ENCODE measurements around the gene PLXNA2. TPM values are rescaled to one million over a fixed set of nuclear protein-coding genes. Genes with fewer than 3 reads are reported as not detected.

The PLXNA2 gene
- total RNA-seq, 2 experiments from 2014 or later, result 0.04 TPM; not detected in 1

DNA sequence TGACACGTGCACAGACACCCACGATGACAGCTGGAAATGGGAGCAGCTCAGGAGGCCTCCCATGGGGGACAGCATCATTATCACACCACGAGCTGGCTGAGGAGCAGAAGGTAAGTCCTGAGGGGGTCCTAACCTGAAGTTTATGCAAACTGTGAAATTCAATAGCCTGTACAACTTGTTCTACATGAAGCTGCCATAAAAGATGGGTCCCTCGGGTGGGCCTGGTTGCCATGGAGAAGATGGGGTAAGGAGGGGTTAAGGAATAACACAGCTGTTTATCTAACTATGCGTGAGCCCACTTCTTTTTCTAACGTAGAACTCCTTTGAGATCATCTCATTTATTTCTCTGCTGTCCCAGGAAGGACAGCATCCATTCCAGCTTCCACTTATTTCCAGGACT is 169.8 kb downstream of the PLXNA2 start:
- H3K36me3 Mint-ChIP-seq (ENCODE audit: low read depth), result no peaks in the 10 kb centered on the region
- no peak overlapping the region for H3K4me3 Mint-ChIP-seq
- H3K27me3 Mint-ChIP-seq, result no peaks in the 10 kb centered on the region
- ChIA-PET POLR2A (no interaction called here), CTCF (interaction anchor here (0.8 to 1.1 kb wide), 2 partner anchors 12 to 56 kb away, joined by 3 read pairs; no protein-coding TSS in a partner anchor)
- intact Hi-C loops (cut with DNase I, micrococcal nuclease), result no loop called here
- no peak overlapping the region for H3K27ac Mint-ChIP-seq
- no peaks in the 10 kb centered on the region for H3K9me3 Mint-ChIP-seq (ENCODE audit: low read depth)
- no peaks in the 10 kb centered on the region for H3K4me1 Mint-ChIP-seq
- ATAC-seq, result no peak
- DNase-seq, result no peak

DNA sequence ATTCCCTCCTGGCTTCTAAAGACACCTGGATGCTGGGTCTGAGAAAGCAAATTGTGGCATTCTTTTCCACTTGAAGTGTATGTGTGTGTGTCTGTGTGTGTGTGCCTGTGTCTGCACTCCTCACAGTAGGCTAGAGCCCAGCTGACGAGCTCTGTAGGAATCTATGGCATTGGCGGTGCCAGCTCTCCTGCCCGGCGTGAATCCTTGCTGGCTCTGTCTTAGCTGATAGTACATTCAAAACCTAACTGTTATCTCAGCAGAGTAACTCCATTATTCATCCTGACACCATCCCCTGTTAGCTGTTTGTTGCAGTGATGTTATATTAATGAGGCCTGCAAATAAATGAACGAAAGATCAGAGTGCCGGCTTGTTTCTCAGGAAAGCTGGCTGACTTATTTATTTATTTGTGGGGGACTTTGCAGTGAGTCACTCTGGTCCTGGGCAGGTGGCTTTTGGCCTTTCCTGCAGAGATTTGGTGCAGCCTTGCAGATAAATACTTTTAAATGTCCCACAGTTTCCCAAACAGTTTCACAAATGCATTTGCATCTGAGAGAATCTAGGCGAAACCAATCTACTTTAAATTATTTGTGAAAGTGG is 172.7 kb downstream of the PLXNA2 start:
- H3K4me1 Mint-ChIP-seq, result no peaks in the 10 kb centered on the region
- no peak for DNase-seq
- CTCF ChIA-PET, result interaction anchor here (0.9 to 1.6 kb wide), 3 partner anchors 21 to 173 kb away, joined by 3 to 6 read pairs (median 4); partner anchors contain the start of gene PLXNA2
- no peaks in the 10 kb centered on the region for H3K36me3 Mint-ChIP-seq (ENCODE audit: low read depth)
- H3K27ac Mint-ChIP-seq, result no peak overlapping the region
- POLR2A ChIA-PET, result no interaction called here
- H3K9me3 Mint-ChIP-seq (ENCODE audit: low read depth), result no peaks in the 10 kb centered on the region
- intact Hi-C loops (cut with DNase I, micrococcal nuclease), result loop anchor here in 1 of 2 experiments (2.0 kb wide), 1 partner anchor 21 kb away; no protein-coding TSS in a partner anchor
- H3K4me3 Mint-ChIP-seq, result no peak overlapping the region
- H3K27me3 Mint-ChIP-seq, result no peaks in the 10 kb centered on the region
- no peak for ATAC-seq

GRCh38 chr1:208069908-208070307 is 174.3 kb downstream of the PLXNA2 start:
- Mint-ChIP-seq H3K36me3 (ENCODE audit: low read depth) (no peaks in the 10 kb centered on the region), H3K4me1 (no peaks in the 10 kb centered on the region), H3K4me3 (no peak overlapping the region), H3K27me3 (no peaks in the 10 kb centered on the region), H3K9me3 (ENCODE audit: low read depth) (no peaks in the 10 kb centered on the region), H3K27ac (no peak overlapping the region)
- POLR2A ChIA-PET, result no interaction called here
- intact Hi-C loops (cut with DNase I, micrococcal nuclease), result loop anchor here in 1 of 2 experiments (2.0 kb wide), 1 partner anchor 23 kb away; no protein-coding TSS in a partner anchor
- CTCF ChIA-PET, result interaction anchor here (1.1 to 2.0 kb wide), 2 partner anchors 20 to 23 kb away, joined by 3 to 6 read pairs; no protein-coding TSS in a partner anchor
- ATAC-seq, result no peak
- DNase-seq, result no peak

GRCh38 chr1:208069317-208069716 is 174.9 kb downstream of the PLXNA2 start:
- ATAC-seq (no peak), DNase-seq (no peak)
- H3K4me1 Mint-ChIP-seq, result no peaks in the 10 kb centered on the region
- no peak overlapping the region for H3K4me3 Mint-ChIP-seq
- intact Hi-C loops (cut with DNase I, micrococcal nuclease), result no loop called here
- ChIA-PET CTCF (interaction anchor here (2.0 kb wide), 1 partner anchor 23 kb away, joined by 6 read pairs; no protein-coding TSS in a partner anchor), POLR2A (no interaction called here)
- H3K9me3 Mint-ChIP-seq (ENCODE audit: low read depth), result no peaks in the 10 kb centered on the region
- no peak overlapping the region for H3K27ac Mint-ChIP-seq
- H3K36me3 Mint-ChIP-seq (ENCODE audit: low read depth), result no peaks in the 10 kb centered on the region
- H3K27me3 Mint-ChIP-seq, result no peaks in the 10 kb centered on the region

GRCh38 chr1:208068908-208069307 is 175.3 kb downstream of the PLXNA2 start:
- H3K36me3 Mint-ChIP-seq (ENCODE audit: low read depth), result no peaks in the 10 kb centered on the region
- CTCF ChIA-PET, result interaction anchor here (2.0 kb wide), 1 partner anchor 24 kb away, joined by 6 read pairs; no protein-coding TSS in a partner anchor
- intact Hi-C loops (cut with DNase I, micrococcal nuclease), result no loop called here
- no peaks in the 10 kb centered on the region for H3K27me3 Mint-ChIP-seq
- no peak for ATAC-seq
- no peaks in the 10 kb centered on the region for H3K4me1 Mint-ChIP-seq
- no peak for DNase-seq
- no peak overlapping the region for H3K4me3 Mint-ChIP-seq
- no peaks in the 10 kb centered on the region for H3K9me3 Mint-ChIP-seq (ENCODE audit: low read depth)
- H3K27ac Mint-ChIP-seq, result no peak overlapping the region
- POLR2A ChIA-PET, result no interaction called here

GRCh38 chr1:208068407-208068806 is 175.8 kb downstream of the PLXNA2 start:
- DNase-seq (no peak), ATAC-seq (no peak)
- Mint-ChIP-seq H3K27me3 (no peaks in the 10 kb centered on the region), H3K4me3 (no peak overlapping the region), H3K4me1 (no peaks in the 10 kb centered on the region), H3K27ac (no peak overlapping the region), H3K36me3 (ENCODE audit: low read depth) (no peaks in the 10 kb centered on the region), H3K9me3 (ENCODE audit: low read depth) (no peaks in the 10 kb centered on the region)
- ChIA-PET POLR2A (no interaction called here), CTCF (interaction anchor here (0.9 to 2.0 kb wide), 3 partner anchors 24 to 94 kb away, joined by 3 to 6 read pairs (median 3); no protein-coding TSS in a partner anchor)
- intact Hi-C loops (cut with DNase I, micrococcal nuclease), result no loop called here

DNA sequence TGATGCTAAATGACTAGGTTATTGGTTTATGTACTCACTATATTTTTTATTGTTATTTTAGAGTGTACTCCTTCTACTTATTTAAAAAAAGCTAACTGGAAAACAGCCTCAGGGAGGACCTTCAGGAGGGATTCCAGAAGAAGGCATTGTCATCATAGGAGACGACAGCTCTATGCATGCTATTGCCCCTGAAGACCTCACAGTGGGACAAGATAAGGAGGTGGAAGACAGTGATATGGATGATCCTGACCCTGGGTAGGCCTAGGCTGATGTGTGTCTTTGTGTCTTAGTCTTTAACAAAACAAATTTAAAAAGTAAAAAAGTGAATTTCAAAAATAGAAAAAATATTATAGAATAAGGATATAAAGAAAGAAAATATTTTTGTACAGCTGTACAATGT is 177.6 kb downstream of the PLXNA2 start:
- H3K36me3 Mint-ChIP-seq (ENCODE audit: low read depth), result no peaks in the 10 kb centered on the region
- ChIA-PET POLR2A (no interaction called here), CTCF (interaction anchor here (0.7 kb wide), 1 partner anchor 99 kb away, joined by 4 read pairs; no protein-coding TSS in a partner anchor)
- no peaks in the 10 kb centered on the region for H3K4me1 Mint-ChIP-seq
- H3K27me3 Mint-ChIP-seq, result peaks cover 2% of the 10 kb centered on the region
- H3K4me3 Mint-ChIP-seq, result no peak overlapping the region
- no peaks in the 10 kb centered on the region for H3K9me3 Mint-ChIP-seq (ENCODE audit: low read depth)
- no peak overlapping the region for H3K27ac Mint-ChIP-seq
- intact Hi-C loops (cut with DNase I, micrococcal nuclease), result no loop called here
- no peak for DNase-seq
- ATAC-seq, result no peak

DNA sequence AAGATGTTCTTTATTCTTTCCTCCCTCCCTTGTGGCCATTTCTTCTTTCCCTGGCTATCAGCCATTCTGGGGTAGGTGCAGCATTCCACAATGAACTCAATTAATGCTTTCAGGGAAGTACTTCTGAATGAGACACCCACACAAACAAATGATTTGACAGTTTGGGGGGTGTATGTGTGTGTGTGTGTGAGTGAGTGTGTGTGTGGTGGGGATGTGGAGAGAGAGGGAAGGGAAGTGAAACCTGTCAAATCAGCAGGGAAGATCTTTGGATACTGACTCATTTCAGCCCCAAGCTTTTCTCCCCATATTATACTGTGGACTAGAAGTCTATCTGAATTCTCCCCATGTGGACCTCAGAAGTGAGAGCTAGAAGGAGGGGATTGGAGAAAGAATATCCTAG is 178.3 kb downstream of the PLXNA2 start:
- peaks cover 2% of the 10 kb centered on the region for H3K27me3 Mint-ChIP-seq
- ChIA-PET POLR2A (no interaction called here), CTCF (no interaction called here)
- no peak overlapping the region for H3K4me3 Mint-ChIP-seq
- DNase-seq (no peak), ATAC-seq (no peak)
- no peaks in the 10 kb centered on the region for H3K4me1 Mint-ChIP-seq
- no peak overlapping the region for H3K27ac Mint-ChIP-seq
- intact Hi-C loops (cut with DNase I, micrococcal nuclease), result no loop called here
- H3K9me3 Mint-ChIP-seq (ENCODE audit: low read depth), result no peaks in the 10 kb centered on the region
- no peaks in the 10 kb centered on the region for H3K36me3 Mint-ChIP-seq (ENCODE audit: low read depth)

GRCh38 chr1:208061632-208062031 is 182.6 kb downstream of the PLXNA2 start:
- DNase-seq (no peak), ATAC-seq (no peak)
- Mint-ChIP-seq H3K9me3 (ENCODE audit: low read depth) (no peaks in the 10 kb centered on the region), H3K27me3 (peaks cover 2% of the 10 kb centered on the region), H3K27ac (no peak overlapping the region), H3K4me1 (no peaks in the 10 kb centered on the region), H3K4me3 (no peak overlapping the region), H3K36me3 (ENCODE audit: low read depth) (no peaks in the 10 kb centered on the region)
- intact Hi-C loops (cut with DNase I, micrococcal nuclease), result no loop called here
- CTCF ChIA-PET, result interaction anchor here (0.6 kb wide), 1 partner anchor 178 kb away, joined by 4 read pairs; no protein-coding TSS in a partner anchor
- POLR2A ChIA-PET, result no interaction called here

- ChIA-PET POLR2A (no interaction called here), CTCF (no interaction called here)
- ATAC-seq (no peak), DNase-seq (no peak)
- Mint-ChIP-seq H3K9me3 (ENCODE audit: low read depth) (no peaks in the 10 kb centered on the region), H3K4me3 (no peak overlapping the region), H3K27me3 (peaks cover 2% of the 10 kb centered on the region), H3K27ac (no peak overlapping the region), H3K36me3 (ENCODE audit: low read depth) (no peaks in the 10 kb centered on the region), H3K4me1 (no peaks in the 10 kb centered on the region)
- intact Hi-C loops (cut with DNase I, micrococcal nuclease), result no loop called here
Observed at GRCh38 chr1:208061118-208061517, 183.1 kb downstream of the PLXNA2 start.

- ATAC-seq (no peak), DNase-seq (no peak)
- Mint-ChIP-seq H3K27ac (no peak overlapping the region), H3K36me3 (ENCODE audit: low read depth) (no peaks in the 10 kb centered on the region), H3K4me3 (no peak overlapping the region), H3K27me3 (peaks cover 2% of the 10 kb centered on the region), H3K9me3 (ENCODE audit: low read depth) (no peaks in the 10 kb centered on the region), H3K4me1 (no peaks in the 10 kb centered on the region)
- intact Hi-C loops (cut with DNase I, micrococcal nuclease), result no loop called here
- POLR2A ChIA-PET, result no interaction called here
- CTCF ChIA-PET, result no interaction called here
Observed at GRCh38 chr1:208060215-208060869, 183.8 kb downstream of the PLXNA2 start.

DNA sequence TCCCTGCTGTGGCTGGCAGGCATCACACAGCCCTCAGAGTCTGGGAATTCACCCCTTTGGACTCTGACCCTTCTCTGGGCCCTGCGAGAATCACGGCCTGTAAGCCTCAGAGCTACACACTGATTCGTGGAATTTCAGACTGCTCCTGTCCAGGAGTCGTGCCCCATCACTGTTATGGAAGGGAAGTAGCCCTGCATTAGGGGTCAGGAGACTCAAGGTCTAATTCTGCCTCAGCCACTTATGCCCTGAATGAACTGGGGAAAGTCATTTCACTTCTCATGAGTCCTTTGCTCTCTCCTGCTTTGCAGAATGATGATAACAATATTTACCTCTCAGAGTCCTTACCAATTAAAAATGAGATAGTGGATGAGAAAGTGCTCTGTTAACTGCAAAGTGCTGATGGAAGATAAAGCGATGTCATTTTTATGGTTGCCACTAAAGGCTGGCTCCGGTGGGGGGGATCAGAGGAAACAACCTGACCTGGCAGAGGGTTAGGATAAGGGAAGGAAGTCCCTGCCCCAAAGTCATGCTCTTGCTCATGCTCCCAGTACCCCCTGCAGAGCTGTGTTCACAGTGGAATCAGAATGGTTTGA is 184.7 kb downstream of the PLXNA2 start:
- CTCF ChIA-PET, result interaction anchor here (0.9 kb wide), 1 partner anchor 61 kb away, joined by 3 read pairs; no protein-coding TSS in a partner anchor

More for the DNA sequence above, 184.7 kb downstream of the PLXNA2 start:
- no peak overlapping the region for H3K4me3 Mint-ChIP-seq
- H3K9me3 Mint-ChIP-seq (ENCODE audit: low read depth), result no peaks in the 10 kb centered on the region
- no peak for DNase-seq
- H3K27me3 Mint-ChIP-seq, result peaks cover 9% of the 10 kb centered on the region
- intact Hi-C loops (cut with DNase I, micrococcal nuclease), result no loop called here
- H3K4me1 Mint-ChIP-seq, result no peaks in the 10 kb centered on the region
- no peak for ATAC-seq
- POLR2A ChIA-PET, result no interaction called here
- H3K27ac Mint-ChIP-seq, result no peak overlapping the region
- no peaks in the 10 kb centered on the region for H3K36me3 Mint-ChIP-seq (ENCODE audit: low read depth)
